ENCODE results near the gene ABI3BP.

- no peak for TF ChIP-seq POLR2AphosphoS5 (IDR thresholded peaks at IDR 0.05; ENCODE audit: low read depth, low read length)
- no peak for TF ChIP-seq TAF1 (IDR thresholded peaks at IDR 0.05; ENCODE audit: low read depth, low read length)
- TF ChIP-seq POLR2A (IDR thresholded peaks at IDR 0.05; ENCODE audit: low read depth, low read length), result no peak
- TF ChIP-seq POU2F2 (IDR thresholded peaks at IDR 0.05; ENCODE audit: low read depth, low read length), result no peak
These were observed 231.8 kb downstream of the ABI3BP start for GRCh38 chr3:100761211-100761942.
